NCI-H146 treated with DMSO at 0.1 percent for 48 hours (cell line): Measurements from ENCODE around the gene OTUD5.

Source experiments
- DNase-seq: peaks from one replicate; lab custom pipeline; 2025; ENCODE audit not compliant: unreplicated experiment; lab: John Stamatoyannopoulos, UW

Gene OTUD5

DNA sequence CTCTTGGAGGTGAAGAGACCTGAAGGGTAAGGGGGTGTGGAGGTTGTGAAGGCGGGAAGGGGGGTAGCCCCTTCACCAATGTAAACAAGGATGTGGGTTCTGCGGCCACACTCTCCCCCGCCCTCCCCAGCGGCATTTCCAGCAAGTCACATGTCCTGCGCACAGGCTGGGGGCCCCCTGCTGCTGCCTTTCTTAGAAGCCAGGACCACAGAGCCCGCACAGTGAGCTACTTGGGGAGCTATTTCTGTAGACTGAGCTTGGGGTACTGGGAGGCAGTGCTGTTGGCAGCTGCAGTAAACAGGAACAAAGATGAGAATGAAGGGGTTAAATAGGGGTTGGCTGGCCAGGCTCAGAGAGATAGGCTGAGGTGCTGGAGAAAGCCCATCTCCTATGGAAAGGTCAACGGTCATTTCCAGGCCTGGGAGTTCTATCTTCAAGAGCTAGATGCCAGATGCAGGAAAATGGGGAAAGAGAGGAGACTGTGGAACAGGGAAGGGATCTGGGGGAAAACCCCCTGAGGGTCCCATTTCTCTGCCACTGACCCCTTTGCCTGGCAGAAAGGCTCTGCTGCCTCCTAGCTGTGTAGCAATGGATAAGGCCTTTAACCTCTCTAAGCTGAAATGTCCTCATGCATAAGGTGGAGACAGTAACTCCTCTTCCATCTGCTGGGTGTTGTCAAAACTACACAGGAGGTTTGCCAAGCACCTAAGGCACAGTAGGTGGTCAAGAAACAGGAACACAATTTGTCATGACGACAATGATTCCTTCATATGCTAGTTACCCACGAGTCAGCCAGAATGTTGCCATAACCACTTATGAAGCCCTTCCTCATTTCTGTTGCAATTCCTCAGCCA lies 20.1 kb downstream of the OTUD5 start:
- DNase-seq, result no peak

DNA sequence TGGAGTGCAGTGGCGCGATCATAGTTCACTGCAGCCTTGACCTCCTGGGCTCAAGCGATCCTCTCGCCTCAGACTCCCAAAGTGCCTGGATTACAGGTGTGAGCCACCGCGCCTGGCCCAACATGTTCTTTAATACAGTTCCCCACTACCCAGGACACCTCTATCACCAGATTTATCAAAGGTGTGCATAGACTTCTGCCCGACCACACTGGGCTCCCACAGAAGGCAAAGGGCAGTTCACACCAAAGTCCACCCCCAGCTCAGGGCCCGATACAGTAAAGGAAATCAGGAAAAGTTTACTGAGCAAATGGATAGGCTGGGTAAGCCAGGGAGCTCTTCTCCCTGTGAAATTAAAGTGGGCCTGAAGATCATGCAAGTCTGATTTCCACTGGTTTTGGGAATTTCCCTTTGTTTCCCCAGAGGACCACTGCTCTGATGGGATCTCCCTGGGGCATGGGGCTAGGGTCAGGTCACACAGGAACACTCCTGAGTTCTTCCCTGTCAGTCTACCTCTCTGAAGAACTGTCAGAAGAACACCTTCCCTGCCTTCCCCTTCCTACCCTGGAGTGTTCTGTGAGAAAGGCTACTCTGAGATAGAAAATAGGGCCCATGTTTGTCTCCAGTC lies 20.9 kb downstream of the OTUD5 start:
- no peak for DNase-seq

DNA sequence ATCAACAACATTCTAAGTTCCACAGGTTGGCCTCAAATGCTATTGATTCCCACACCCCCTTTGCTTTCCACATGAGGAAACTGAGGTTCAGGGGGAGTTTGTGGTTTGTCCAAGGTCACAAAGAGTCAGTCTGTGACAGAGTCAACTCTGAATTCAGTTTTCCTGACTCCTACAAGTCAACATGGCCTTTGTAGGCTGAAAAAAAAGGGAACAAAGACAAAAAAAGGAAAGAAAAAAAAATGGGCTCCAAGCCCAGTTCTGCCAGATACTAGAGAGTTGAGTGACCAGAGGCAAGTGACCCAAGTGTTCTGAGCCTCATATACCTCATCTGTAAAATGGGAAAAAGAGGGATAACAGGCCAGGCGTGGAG lies 22.1 kb downstream of the OTUD5 start:
- DNase-seq, result no peak

- DNase-seq, result no peak
These were observed 22.7 kb downstream of the OTUD5 start for GRCh38 chrX:48934581-48935300.

- DNase-seq, result no peak
These were observed 23.6 kb downstream of the OTUD5 start for GRCh38 chrX:48933757-48934156.

DNA sequence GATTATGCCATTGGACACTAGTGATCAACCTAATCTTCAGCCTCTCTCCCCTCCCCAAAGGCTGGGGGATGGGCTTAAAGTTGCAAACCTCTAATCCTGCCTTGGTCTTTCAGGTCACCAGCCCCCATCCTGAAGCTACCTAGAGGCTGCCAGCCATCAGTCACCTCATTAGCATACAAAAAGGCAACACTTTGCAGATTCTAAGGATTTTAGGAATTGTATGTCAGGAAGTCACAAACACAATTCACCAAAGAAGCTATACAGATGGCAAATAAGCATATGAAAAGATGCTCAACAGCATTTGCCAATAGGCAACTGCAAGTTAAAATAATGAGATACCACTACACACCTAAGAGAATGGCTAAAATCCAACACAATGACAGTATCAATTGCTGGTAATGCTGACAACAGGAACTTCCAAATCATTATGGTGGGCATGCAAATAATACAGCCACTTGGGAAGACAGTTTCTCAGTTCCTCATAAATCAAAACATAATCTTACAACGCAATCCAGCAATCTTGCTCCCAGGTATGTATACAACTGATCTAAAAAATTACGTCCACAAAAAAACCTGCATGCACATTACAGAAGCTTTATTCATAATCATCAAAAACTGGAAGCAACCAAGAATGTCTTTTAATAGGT lies 29.5 kb downstream of the OTUD5 start:
- no peak for DNase-seq

- no peak for DNase-seq
These were observed 30.3 kb downstream of the OTUD5 start for GRCh38 chrX:48927123-48927522.

DNA sequence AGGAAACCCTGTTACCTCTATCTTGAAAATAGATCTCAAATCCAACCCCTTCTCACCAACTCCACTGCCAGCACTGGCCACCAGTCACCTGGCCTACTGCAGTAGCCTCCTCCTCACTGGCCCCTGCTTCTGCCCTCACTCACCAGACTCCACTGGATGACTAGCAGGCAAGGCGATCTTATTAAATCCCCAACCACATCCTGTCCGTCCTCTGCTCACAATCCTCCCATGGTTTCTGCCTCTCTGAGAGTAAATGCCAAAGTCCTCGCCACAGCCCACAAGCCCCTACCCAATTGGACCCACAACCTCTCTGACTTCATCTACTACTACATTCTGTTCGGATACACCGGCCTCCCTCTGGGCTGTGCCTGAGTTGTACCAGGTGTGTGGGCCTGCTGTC lies 33.1 kb downstream of the OTUD5 start:
- DNase-seq, result no peak

DNA sequence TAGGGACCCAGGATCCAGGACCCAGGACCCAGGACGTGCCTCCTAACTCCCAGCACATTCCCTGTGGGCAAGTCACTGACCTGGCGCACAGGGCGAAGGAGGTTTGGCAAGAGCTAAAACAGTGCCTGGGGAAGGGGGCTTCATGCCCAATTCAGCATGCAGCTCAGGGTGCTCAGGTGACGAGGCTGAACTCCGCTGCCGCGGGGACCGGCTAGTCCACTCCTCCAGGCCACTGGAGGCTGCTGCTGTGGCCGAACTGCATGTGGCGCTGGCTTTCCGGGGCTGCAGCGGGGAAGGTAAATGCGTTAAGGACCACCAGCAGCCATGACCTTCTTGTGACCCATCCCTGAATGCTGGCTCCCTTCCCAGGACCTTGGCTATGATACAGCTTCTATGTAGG lies 33.6 kb downstream of the OTUD5 start:
- DNase-seq, result no peak

- DNase-seq, result no peak
These were observed 36.7 kb downstream of the OTUD5 start for GRCh38 chrX:48920718-48921104.

- no peak for DNase-seq
These were observed 37.3 kb downstream of the OTUD5 start for GRCh38 chrX:48919947-48920717.

DNA sequence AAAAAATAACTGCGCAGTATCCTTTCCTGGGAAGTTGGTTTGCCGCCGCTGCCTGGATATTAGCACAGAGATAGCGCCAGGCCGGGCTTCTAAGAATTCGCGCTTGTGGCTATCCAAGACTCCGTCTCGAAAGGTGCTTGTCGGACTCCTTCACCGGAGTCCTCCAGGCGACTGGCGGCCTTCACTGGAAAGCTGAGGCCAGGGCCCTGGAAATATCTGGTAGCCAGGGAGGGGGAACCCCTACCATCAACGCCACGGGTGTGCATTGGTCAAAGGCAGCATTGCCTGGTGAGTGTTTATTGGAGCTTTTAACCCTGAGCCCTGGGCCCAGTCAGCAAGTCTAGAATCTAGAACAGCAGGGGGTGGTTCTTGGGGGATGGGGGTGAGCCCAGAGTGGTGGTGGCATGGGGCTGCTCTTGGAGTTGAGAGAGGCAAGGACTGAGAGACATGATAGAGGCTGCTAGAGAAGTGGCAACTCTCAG lies 38.0 kb downstream of the OTUD5 start:
- DNase-seq, result no peak

DNA sequence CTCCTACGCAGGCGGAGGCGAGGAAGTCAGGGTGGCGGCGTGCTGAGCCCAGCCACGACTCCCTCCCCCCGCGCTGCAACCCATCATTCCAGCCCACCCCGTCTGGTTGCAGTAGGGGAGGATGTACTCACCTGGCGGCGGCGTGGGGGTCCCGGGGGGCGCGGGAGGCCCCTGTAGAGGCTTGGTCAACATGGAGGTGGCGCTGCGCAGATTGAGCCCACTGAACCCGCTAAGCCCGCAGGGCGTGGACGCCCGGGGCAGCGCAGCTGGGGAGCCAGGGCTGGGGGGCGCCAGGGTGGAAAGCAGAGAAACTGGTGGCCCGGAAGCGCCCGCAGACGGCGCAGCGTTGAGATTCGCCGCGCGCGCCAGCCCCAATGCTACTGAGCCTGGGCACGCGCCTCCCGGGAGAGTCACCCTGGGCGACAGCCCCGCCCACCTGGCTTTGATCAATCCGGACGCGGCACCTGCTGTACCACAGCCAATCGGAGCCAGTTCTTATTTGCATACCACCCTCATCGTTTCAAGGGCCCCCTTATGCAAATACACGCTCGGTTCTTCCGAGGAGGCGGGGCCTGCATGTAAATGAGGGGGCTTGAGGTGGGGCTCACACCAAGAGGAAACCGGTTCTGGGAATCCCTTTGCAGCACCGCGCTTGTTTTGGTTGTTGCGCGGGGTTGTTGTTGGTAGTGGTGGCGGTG lies 38.6 kb downstream of the OTUD5 start, which contains the start of gene PIM2:
PIM2 (minus strand) TSS at position 382 of the 698 bp plus-strand sequence; CDS start at position 192, 190 bp downstream.
- DNase-seq, result peak; percentile 91

DNA sequence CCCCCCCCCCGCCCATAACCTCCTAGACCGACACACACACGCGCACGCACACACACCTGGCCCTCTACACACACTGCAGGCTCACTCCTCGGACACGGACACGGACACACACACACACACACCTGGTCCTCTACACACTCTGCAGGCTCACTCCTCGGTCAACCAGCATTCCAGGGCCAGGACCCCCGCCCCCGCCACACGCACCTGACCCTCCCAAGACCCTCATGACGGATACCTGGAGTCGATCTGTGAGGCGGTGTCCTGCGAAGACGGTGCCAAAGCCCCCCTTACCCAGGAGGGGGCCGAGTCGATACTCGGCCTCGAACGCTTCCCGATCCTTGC lies 39.1 kb downstream of the OTUD5 start:
- DNase-seq, result no peak

GRCh38 chrX:48917139-48918001 lies 40.0 kb downstream of the OTUD5 start:
- peak; percentile 87 for DNase-seq

- DNase-seq, result no peak
These were observed 42.6 kb downstream of the OTUD5 start for GRCh38 chrX:48914593-48915493.

DNA sequence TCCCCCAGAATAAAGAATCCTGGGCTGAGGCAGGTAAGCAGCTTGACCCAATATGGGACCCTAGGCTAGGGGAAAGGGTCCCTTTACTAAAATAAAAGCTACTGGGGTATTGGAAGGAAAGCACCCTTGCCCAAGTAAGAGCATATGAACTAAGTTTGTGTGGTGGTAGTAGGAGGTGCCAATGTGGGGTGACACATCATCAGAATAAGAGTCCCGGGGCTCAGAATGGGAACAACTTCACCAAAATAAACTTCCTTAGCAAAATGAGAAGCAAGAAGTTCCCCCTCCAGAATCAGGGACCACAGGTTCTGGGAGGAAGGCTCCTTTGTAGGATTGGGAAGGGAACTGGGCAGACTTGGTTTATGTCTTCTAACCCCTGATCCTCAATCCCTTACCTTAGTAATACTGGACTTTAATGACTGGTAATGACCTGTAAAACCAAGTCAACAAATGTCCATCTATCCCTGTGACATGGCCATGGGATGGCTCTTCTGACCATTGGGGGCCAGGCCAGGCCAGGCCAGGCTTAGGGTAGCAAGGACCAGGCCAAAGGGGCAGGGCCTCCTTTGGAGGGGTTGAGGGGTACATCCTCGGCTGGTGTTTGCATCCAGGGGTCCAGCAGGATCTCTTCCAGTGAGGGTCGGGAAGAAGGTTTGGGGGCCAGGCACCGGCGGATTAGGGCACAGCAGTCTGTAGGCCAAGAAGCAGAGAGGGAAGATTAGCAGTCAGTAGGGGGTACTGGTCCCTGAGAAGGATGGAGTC lies 43.6 kb downstream of the OTUD5 start:
- DNase-seq, result no peak
